Heart right ventricle (tissue), 16 donors: ENCODE results near the gene TMEM11. TPM values are rescaled to one million over a fixed set of nuclear protein-coding genes. Genes with fewer than 3 reads are reported as not detected.
A peak's percentile ranks its signal among the peaks of the same experiment; 100 is the strongest.
"Not testable (repeated sequence)": the region's sequence is repeated elsewhere in the genome, so short reads cannot be mapped to it uniquely, and the experiment has no call there.

Experiments used
- ATAC-seq, 8 donors: fragments of 200-7000 bp; cut with Tn5 transposase; one replicate each; pipeline ENCODE4 v1.9.1; 2020; ENCODE audit warnings: mild to moderate bottlenecking in 8 of 8, moderate library complexity in 8 of 8, moderate number of reproducible peaks in 1 of 8
- DNase-seq, 2 donors: peaks; one replicate each; pipeline ENCODE4 v3.0.0-alpha.2; 2020
- H3K27ac ChIP-seq, 10 donors: fragments of 200-600 bp; sonication (generic) in 2 of 10; one replicate each; pipeline versions ENCODE4 v1.5.0 to v1.8.0; 2020 to 2022; ENCODE audit warnings: mild to moderate bottlenecking in 3 of 10
- H3K27me3 ChIP-seq, 7 donors: fragments of 200-600 bp; one replicate each; pipeline ENCODE4 v1.8.0; 2021 to 2022; ENCODE audit warnings: mild to moderate bottlenecking in 2 of 7
- H3K36me3 ChIP-seq, 9 donors: fragments of 200-600 bp; sonication (generic) in 1 of 9; one replicate each; pipeline versions ENCODE4 v1.5.0 to v1.8.0; 2020 to 2022; ENCODE audit warnings: mild to moderate bottlenecking in 2 of 9
- H3K4me1 ChIP-seq, 9 donors: fragments of 200-600 bp; sonication (generic) in 1 of 9; one replicate each; pipeline versions ENCODE4 v1.5.0 to v1.8.0; 2020 to 2022; ENCODE audit warnings: mild to moderate bottlenecking in 4 of 9
- H3K4me3 ChIP-seq, 10 donors: fragments of 200-600 bp; sonication (generic) in 2 of 10; one replicate each; pipeline versions ENCODE4 v1.5.0 to v1.8.0; 2020 to 2022; ENCODE audit warnings: mild to moderate bottlenecking in 7 of 10, moderate library complexity in 2 of 10
- H3K9me3 ChIP-seq, 11 donors: fragments of 200-600 bp in 10 of 11; sonication (generic) in 2 of 11; one replicate each; pipeline versions ENCODE4 v1.5.0 to v1.8.0; 2013 to 2022; ENCODE audit warnings: mild to moderate bottlenecking in 2 of 11, control low read depth in 1 of 11, moderate library complexity in 1 of 11
- WGBS, 2 donors: extraction: QIAGEN DNeasy Blood & Tissue Kit; methylation state at CpG; one replicate each; pipeline ENCODE4 v1.1.7; 2013; ENCODE audit warnings: inconsistent platforms in 1 of 2; 5-methylcytosine and 5-hydroxymethylcytosine counted together
- intact Hi-C, 10 donors: fragments of 100-400 bp; cut with DNase I; formaldehyde crosslinking; loops; one replicate each; pipeline versions ENCODE4 v1.11.1 to v1.14.2; 2022
- polyA plus RNA-seq, 2 donors: library from polyadenylated mRNA; stranded (reverse); fragments of 200-250 nt; gene quantifications; one replicate each; pipeline ENCODE4 v1.2.3, GENCODE V29; 2013
- total RNA-seq, 10 donors: library from RNA; stranded (reverse); fragmentation: NEBNext Ultra II Directional in 3 of 10; extraction: Animal tissue kit (Norgen Biotek cat#: 25700) in 3 of 10; gene quantifications; one replicate each; pipeline versions ENCODE4 v1.2.1 to v1.2.4, GENCODE V29; 2021 to 2023
- TF ChIP-seq, protein P1 (sequence below), 9 donors: fragments of 200-600 bp; sonication (generic) in 2 of 9; IDR thresholded peaks; one replicate each; pipeline versions ENCODE4 v1.5.0 to v1.8.0; 2021 to 2022; ENCODE audit warnings: antibody characterized with exemption in 9 of 9, mild to moderate bottlenecking in 5 of 9, moderate library complexity in 1 of 9
- donor health status: Arrhythmogenic right ventricular cardiomyopathy.
- donor health status: ischemic (EF 13 %, LVEDD 7.1; RV severe dilation, severe dysfunction).
- donor health status: healthy with polysubstance abuse.
- donor health status: DM: no; HTN: yes; CAD: no.
- donor health status: DM: no; HTN: no; CAD: no.
- donor health status: ischemic (EF 25% LVEDD 6.9; RV normal size, moderate dysfunction).
- donor health status: ischemic (EF 25% LVEDD 5.7; RV mildly dilated, moderate dysfunction).
- donor health status: healthy.
- donor health status: DM: yes; HTN: yes; CAD: no.
- donor health status: Ischemic cardiomyopathy.
- donor health status: ischemic (EF 35%, LVEDD 5.7; RV mildly dilated, moderate dysfunction).
- donor health status: nonischemic (EF 11% LVEDD 7.7; RV severe dilation, severe dysfunction).
- donor health status: DM: yes; HTN: yes; CAD: no.
- donor health status: PGD.
- donor health status: ischemic (EF 29% LVEDD 5.4; RV normal size, mild dysfunction).
- donor health status: nonischemic (EF 23%, LVEDD 6.1; RV moderate dilation, normal function).

The TMEM11 gene
- total and polyA plus RNA-seq, 12 donors, result 20.8 to 54.1 (median 29.0) TPM

DNA sequence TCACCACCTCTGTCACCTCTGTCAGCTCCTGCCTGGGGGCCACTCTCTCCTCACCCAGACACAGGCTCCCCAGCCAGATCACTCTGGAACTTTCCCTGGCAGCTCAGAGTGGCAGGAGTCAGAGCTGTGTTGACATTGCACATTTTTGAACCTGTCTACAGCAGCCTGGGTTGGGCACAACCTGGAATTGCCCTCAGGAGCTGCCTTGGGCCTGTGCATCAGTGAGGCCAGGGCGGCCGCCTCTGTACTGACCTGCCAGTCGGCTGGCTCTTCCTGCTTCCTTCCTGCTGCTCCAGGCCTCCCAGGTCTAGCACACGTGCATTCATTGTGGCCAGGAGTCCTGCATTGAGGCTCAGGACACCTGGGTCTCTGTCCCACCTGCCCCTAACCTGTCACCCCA, 14.2 kb upstream of the TMEM11 start:
- H3K27me3 ChIP-seq, result no peaks in the 10 kb centered on the region
- H3K4me3 ChIP-seq, result no peak overlapping the region
- H3K9me3 ChIP-seq, result peaks cover 0 to 8% (median 4%) of the 10 kb centered on the region in 11 donors
- intact Hi-C loops, result no loop called here
- H3K4me1 ChIP-seq, result peaks cover 0 to 13% (median 0%) of the 10 kb centered on the region in 9 donors
- 60 to 61% methylated on average over 4 of the region's 4 CpGs for WGBS, 2 donors
- no peak overlapping the region for H3K27ac ChIP-seq
- ATAC-seq, result peak in 3 of 8 donors; percentile 12 to 31 (median 20)
- DNase-seq, result no peak
- H3K36me3 ChIP-seq, result no peaks in the 10 kb centered on the region
- TF ChIP-seq, protein P1, sequence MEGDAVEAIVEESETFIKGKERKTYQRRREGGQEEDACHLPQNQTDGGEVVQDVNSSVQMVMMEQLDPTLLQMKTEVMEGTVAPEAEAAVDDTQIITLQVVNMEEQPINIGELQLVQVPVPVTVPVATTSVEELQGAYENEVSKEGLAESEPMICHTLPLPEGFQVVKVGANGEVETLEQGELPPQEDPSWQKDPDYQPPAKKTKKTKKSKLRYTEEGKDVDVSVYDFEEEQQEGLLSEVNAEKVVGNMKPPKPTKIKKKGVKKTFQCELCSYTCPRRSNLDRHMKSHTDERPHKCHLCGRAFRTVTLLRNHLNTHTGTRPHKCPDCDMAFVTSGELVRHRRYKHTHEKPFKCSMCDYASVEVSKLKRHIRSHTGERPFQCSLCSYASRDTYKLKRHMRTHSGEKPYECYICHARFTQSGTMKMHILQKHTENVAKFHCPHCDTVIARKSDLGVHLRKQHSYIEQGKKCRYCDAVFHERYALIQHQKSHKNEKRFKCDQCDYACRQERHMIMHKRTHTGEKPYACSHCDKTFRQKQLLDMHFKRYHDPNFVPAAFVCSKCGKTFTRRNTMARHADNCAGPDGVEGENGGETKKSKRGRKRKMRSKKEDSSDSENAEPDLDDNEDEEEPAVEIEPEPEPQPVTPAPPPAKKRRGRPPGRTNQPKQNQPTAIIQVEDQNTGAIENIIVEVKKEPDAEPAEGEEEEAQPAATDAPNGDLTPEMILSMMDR (IDR thresholded peaks at IDR 0.05), result no peak

DNA sequence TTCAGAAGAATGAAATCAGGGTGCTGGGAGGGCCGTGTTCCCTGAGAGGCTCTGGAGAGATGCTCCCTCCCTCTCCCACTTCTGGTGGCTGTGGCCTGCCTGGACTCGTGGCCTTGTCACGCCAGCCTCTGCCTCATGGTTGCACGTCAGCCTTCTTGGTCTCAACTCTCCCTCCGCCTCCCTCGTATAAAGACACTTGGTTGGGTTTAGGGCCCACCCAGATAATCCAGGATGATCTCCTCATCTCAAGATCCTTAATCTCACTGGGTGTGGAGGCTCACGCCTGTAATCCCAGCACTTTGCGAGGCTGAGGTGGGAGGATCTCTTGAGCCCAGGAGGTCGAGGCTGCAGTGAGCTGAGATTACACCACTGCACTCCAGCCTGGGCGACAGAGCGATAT, 13.3 kb upstream of the TMEM11 start:
- peak in 1 of 8 donors; percentile 12 for ATAC-seq
- intact Hi-C loops, result not testable (repeated sequence)

DNA sequence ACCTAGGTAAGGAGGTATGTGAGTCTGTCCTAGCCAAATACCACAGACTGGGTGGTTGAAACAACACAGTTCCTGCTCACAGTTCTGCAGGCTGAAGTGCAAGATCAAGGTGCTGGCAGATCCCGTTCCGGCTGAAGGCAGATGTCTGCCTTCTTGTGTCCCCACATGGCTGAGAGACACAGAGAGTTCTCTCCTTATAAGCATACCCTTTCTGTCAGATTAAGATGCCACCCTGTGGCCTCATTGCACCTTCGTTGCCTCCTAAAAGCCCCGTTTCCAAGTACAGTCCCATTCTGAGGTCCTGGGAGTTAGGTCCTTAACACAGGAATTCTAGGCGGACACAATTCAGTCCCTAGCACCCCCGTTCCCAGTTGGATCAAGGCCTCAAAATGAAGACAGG, 9.1 kb upstream of the TMEM11 start:
- intact Hi-C loops, result loop anchor here in 1 of 10 donors (5.0 kb wide), 1 partner anchor 51 kb away; no protein-coding TSS in a partner anchor
- WGBS, 2 donors, result 92 to 93% methylated on average over 6 of the region's 6 CpGs
- DNase-seq (no peak), ATAC-seq (no peak)
- Histone ChIP-seq H3K27ac (no peak overlapping the region), H3K27me3 (no peaks in the 10 kb centered on the region), H3K9me3 (peaks cover 0 to 5% (median 0%) of the 10 kb centered on the region in 11 donors), H3K36me3 (peaks cover 0 to 5% (median 0%) of the 10 kb centered on the region in 9 donors), H3K4me1 (peaks cover 0 to 6% (median 0%) of the 10 kb centered on the region in 9 donors), H3K4me3 (no peak overlapping the region)
- TF ChIP-seq, protein P1 (IDR thresholded peaks at IDR 0.05), result no peak

More for the DNA sequence above, 13.3 kb upstream of the TMEM11 start:
- peaks cover 0 to 13% (median 0%) of the 10 kb centered on the region in 9 donors for H3K4me1 ChIP-seq
- H3K4me3 ChIP-seq, H3K9me3 ChIP-seq, DNase-seq, H3K36me3 ChIP-seq, H3K27me3 ChIP-seq, H3K27ac ChIP-seq: not testable (repeated sequence)
- 89 to 92% methylated on average over 11 of the region's 11 CpGs for WGBS, 2 donors

DNA sequence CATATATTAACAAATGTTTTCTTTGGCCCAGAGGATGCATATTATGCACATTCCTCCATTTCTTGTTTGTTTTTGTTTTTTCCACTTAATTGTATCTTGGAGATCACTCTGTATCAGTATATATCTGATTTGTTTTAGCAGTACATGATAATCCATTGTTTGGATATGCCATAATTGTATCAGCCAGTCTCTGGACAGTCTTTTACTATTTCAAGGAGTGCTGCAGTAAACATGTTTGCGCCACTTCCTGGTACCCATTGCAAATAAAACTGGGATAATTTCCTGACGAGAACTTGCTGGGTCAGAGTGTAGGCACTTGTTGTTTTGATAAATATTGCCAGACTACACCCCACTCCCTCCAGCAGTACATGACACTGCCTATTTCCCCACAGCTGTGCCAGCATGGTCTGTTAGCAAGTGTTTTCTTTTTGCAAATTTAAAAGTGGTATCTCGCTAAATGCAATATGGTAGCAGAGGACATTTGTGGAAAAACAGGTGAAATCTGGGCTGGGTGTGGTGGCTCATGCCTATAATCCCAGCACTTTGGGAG, 4.9 kb upstream of the TMEM11 start:
- WGBS, 2 donors, result 89 to 90% methylated on average over 3 of the region's 3 CpGs
- Histone ChIP-seq H3K9me3 (peaks cover 0 to 5% (median 0%) of the 10 kb centered on the region in 11 donors), H3K36me3 (peaks cover 0 to 6% (median 0%) of the 10 kb centered on the region in 9 donors), H3K27ac (no peak overlapping the region), H3K27me3 (no peaks in the 10 kb centered on the region), H3K4me1 (peaks cover 5 to 24% (median 13%) of the 10 kb centered on the region in 9 donors), H3K4me3 (no peak overlapping the region)
- no peak for DNase-seq
- no peak for ATAC-seq
- intact Hi-C loops, result loop anchor here in 4 of 10 donors (10.0 kb wide), 3 partner anchors 54 to 94 kb away; partner anchors contain the start of genes DHRS7B (in 2 of the 4) and MAP2K3 (in 2 of the 4)
- TF ChIP-seq, protein P1 (IDR thresholded peaks at IDR 0.05), result no peak

DNA sequence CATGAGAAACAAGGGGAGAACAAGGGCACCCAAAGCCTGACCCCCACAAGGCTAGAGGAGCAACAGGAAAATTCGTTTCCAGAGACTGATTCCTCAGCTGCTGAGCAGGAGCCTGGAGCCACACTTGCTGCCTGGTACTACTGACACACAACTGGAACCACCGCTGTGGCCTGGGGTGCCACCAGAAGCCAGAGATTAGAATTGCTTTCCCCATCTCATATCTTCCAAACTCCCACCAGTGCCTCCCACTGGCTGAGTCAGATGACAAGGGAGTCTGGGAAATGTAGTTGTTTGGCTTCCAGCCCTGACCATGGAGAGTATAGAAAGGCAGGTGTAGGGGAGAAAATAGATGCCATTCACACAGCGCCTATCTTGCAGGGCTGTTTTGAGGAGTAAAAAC, 4.1 kb upstream of the TMEM11 start:
- H3K4me3 ChIP-seq, result no peak overlapping the region
- H3K9me3 ChIP-seq, result peaks cover 0 to 5% (median 0%) of the 10 kb centered on the region in 11 donors
- TF ChIP-seq, protein P1 (IDR thresholded peaks at IDR 0.05), result peak in 1 of 9 donors; percentile 16
- no peaks in the 10 kb centered on the region for H3K27me3 ChIP-seq
- intact Hi-C loops, result loop anchor here in 4 of 10 donors (10.0 kb wide), 3 partner anchors 53 to 93 kb away; partner anchors contain the start of genes DHRS7B (in 2 of the 4) and MAP2K3 (in 2 of the 4)
- peaks cover 5 to 27% (median 16%) of the 10 kb centered on the region in 9 donors for H3K4me1 ChIP-seq
- 57 to 71% methylated on average over 3 of the region's 3 CpGs for WGBS, 2 donors
- no peak overlapping the region for H3K27ac ChIP-seq
- peaks cover 0 to 6% (median 0%) of the 10 kb centered on the region in 9 donors for H3K36me3 ChIP-seq
- ATAC-seq (no peak), DNase-seq (no peak)
